GM18502 (cell line): Measurements from ENCODE around the gene ADGRB2.

ENCODE experiments used
- ATAC-seq: cut with Tn5 transposase; IDR thresholded peaks from one replicate; pipeline ENCODE4 v1.9.1; 2021; ENCODE audit warnings: mild to moderate bottlenecking; ENCODE audit not compliant: unreplicated experiment, poor library complexity

Gene ADGRB2

DNA sequence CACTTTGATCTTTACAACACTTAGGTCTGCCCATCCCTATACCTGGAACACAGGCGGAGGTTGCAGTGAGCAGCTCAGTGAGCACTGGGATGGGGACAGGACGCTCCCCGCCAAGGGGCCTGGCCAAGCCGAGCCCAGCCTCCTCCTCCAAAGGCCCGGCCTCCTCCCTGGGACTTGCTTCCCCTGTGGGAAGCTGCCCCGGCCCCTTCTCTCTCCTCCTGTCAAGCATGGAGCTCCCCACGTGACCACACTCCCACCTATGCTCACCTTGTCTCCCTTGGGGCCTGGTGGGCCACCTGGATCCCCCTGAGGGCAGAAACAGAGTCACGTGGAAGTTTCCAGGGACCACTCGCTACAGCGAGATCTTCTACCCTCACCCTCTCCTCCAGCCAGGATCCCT, 73.2 kb downstream of the ADGRB2 start:
- ATAC-seq = no peak

DNA sequence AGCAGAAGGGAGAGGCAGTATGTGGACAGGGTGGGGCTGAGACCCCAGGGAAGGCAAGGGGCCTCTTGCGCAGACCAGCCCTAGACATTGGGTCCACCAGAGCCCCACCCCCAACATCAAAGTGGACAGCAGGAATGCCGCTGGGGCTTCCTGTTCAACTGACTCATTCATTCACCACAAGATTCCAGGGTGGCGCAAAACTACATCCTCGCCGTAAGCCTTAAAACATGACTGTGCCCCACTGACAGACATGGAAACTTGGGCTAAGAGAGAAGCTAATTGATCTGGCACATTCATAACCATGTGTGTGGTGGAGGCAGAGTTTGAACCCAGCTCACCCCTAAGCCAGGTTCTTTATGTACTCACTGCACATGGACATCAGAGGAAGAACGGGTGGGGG, 74.3 kb downstream of the ADGRB2 start:
- no peak for ATAC-seq

DNA sequence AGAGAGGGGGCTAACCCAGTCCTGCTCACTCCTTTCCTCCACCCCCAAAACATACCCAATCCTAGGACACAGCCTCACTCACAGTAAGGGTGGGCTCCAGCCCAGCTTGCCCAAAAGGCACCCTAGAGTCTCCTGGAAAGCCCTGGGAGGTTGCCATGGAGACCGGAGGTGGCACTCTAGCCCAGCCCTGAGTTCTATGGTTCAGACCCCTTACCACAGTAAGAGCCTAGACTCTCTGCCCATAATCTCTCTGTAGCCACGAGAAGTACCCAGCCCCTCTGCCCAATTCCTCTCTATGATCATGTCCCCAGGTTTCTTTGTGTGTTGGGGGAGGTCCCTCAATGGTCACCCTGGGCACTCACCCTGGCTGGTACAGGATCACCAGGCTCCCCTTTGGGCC, 74.8 kb downstream of the ADGRB2 start:
- no peak for ATAC-seq

DNA sequence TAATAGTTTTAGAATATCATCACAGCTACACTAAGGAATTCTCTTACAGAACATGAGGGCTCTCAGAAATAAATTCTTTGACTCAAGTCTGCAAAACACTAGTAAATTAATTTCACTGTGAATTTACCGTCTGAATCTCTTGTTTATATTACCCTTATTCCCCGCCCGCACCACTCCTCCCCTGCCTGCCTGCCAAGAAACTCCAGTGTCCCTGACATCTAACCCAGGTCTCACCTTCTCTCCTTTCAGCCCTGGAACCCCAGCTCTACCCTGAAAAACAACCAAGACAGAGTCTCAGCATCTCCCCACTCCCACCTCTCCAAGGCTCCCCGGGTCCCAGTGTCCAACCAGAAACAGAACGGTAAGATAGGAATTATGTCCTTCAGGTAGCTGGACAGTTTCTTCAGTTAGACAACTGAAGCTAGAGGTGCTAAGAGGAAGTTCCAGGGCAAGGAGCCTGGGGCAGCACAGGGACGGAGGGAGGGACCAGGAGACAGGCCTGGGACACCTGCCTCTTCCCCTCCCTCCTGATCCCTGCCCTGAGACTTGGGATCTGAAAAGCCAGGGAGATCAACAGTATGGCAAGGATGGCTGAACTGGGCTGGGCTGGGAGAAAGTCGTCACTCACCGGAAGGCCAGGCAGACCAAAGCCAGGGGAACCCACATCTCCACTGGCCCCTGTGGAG, 75.8 kb downstream of the ADGRB2 start:
- no peak for ATAC-seq

DNA sequence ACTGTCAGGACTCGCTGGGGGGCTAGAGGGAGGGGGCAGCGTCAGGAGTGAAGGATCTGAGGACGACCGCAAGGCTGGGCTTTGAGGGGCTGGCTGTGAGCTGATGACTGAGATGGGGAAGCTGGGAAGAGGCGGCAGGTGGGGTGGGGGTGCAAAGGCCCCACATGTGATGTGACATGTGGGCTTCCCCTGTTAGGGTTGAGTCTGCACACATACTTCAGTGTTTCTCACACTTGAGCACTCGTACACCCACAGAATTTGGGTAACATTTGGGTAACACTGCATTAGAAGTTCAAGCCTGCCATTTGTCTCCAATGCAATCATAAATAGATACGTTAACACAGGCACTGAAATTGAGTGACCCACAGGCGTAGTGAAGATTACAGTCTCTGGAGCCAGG, 76.5 kb downstream of the ADGRB2 start:
- no peak for ATAC-seq

DNA sequence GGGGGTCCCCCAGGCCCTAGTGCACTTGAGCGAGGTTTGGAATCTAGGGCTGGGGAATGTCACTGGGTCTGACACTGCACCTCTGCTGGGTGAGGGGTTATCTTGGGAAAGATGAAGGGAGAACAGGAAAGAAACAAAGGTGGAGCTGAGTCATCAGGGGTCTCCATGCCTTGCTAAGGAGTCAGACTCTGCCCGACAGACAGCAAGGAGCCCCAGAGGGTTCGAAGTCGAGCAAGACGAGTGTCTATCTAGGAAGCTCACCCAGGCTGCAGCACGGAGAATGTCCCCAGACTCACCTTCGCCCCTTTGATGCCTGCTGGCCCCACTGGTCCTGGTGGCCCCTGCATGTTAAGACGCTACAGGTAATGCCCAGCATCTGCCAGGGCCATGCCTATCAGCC, 78.3 kb downstream of the ADGRB2 start:
- no peak for ATAC-seq

DNA sequence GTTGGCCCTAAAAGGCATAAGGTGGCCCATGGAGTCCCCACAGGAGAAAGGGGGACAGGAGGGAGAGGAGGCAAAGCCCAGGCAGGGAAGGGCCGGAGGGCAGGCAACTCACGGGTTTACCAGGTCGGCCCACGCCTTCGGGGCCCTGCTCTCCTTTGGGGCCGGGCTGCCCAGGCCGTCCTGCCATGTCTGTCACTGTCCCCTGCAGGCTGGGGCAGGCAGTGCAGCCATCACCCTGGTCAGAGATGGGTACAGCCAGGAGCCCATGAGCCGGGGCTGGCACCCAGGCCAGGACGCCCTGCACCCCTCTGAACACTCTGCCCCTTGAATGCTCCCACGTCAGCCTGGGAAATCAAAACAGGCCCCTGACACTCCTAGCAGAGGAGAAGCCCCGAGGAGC, 80.1 kb downstream of the ADGRB2 start:
- ATAC-seq = no peak

DNA sequence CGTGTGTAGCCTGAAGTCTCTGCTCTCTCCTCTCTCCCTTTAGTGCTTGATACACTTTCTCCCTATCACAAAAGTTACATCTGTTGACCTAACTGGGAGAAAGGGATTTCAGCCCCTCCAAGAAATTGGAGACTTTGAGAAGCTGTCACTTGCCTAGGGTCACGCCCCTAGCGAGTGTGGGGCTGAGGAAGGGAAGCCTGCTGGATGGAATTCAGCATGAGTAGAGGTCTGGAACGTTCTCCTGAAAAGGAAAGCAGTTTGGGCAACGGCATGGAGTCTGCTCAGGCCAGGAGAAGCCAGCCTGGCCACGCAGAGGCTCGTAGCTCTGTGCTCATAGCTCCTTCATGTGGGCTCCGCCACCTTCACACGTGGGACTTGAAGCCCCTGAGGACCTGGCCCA, 82.7 kb downstream of the ADGRB2 start:
- no peak for ATAC-seq

DNA sequence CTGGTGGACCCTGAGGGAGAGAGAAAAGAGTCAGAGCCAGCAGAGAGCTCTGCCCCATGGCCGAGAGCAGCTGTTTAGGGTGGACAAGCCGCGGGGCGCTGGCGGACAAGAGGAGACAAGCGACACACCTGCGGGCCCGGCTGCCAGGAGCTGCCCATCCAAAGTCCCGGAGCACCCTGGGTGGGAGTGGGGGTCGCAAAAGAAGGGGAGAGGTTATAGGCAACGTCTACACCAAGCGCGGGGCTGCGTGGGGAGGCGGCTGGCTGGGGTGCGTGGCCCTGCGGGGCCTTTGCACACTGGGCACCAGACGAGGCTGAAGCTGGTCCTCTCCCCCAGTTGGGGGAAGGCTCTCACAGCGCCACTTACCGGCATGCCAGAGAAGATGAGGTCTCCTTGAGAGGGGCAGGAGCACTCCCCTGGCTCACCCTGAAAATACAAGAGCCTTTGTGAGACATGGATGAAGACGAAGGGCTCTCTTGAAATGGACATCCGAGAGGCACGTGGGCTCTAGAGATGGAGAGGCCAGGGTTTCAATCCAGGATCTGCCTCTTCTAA, 84.4 kb downstream of the ADGRB2 start:
- no peak for ATAC-seq

DNA sequence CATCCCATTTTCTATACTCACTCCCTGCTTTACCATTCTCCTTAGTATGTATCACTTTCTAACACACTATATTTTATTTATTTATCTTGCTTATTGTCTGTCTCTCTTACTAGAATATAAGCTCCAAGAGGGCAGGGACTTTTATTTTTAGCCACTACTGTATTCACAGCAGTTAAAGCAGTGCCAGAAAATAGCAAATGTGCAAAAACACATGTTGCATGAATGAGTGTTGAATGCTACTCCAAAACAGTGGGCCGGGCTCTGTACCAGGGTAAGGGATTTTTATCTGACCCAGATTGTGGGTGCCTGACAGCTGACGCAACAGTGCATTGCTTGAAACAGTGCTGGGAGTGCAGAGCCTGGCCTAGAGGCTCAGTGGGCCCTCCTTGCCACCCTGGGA, 85.0 kb downstream of the ADGRB2 start:
- ATAC-seq = no peak

DNA sequence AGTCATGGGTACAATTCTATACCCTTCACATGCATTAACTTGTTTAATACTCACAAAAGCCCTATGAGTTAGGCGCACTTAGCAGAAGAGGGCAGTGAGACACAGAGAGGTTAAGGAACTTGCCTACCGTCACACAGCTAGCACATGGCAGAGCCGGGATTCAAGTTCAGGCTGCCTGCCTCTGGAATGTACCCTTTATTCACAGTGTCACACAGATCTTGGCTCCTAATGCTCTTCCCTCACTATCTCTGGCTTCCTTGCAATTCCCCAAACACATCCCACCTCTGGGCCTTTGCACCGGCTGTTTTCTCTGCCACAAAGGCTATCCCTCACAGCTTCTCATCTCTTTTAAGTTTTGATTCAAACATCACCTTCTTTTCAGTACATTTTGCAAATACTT, 85.5 kb downstream of the ADGRB2 start:
- no peak for ATAC-seq

DNA sequence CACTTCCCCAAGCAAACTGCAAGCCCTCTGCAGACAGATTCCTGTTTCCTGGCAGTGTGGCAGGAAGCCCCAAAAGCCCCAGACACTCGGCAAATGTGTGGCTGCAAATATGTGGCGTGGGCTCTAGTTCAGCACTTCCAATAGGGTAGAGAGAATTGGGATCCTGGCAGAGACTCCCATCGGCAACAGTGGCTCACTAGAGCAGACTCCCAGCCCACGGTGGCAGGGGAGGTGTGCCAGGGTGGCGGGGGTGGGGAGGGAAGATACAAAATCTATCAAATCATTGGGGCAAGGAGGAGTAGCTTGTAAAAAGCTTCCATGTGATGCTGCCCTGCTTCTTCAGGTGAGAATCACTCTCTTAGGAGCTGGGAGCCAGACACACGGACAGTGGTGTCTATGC, 86.2 kb downstream of the ADGRB2 start:
- no peak for ATAC-seq

DNA sequence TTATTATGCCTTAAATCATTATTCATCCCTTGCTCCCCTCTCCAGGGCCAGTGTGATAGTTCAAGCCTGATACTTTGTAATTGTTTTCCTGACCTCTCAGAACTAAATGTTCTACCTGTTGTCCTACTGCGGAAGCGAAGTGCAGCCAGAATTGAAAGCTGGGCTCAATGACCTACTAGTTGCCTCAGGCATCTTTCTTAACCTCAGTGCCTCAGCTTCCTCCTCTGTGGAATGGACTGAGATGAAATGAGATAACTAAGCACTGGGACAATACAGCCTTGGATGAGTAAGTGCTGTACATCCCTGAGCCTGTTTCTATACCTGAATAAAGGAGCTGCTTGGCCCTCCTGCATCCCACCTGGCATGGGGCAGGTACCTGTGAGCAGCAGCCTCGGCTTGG, 86.7 kb downstream of the ADGRB2 start:
- no peak for ATAC-seq
